H9 (cell line): ENCODE data around the gene OR52W1. TPM values are rescaled to one million over a fixed set of nuclear protein-coding genes. Genes with fewer than 3 reads are reported as not detected.

Experiments
- DNase-seq: peaks from one replicate; pipeline ENCODE4 v3.0.0-alpha.2; 2017
- H2AFZ ChIP-seq: one replicate; pipeline ENCODE4 v1.6.1; 2013; ENCODE audit warnings: mild to moderate bottlenecking, low read length, control low read depth, moderate library complexity
- H2AK5ac ChIP-seq: 2 replicates; pipeline ENCODE4 v1.6.1; 2013; ENCODE audit warnings: low read length, control low read depth, mixed read lengths; ENCODE audit not compliant: insufficient read length
- H2BK120ac ChIP-seq: one replicate; pipeline ENCODE4 v1.6.1; 2013; ENCODE audit warnings: low read depth, mild to moderate bottlenecking, low read length, control low read depth, inconsistent platforms; ENCODE audit not compliant: poor library complexity, severe bottlenecking
- H2BK12ac ChIP-seq: 2 replicates; pipeline ENCODE4 v1.6.1; 2013; ENCODE audit warnings: low read length, control low read depth, mixed read lengths, low read depth; ENCODE audit not compliant: insufficient read length
- H2BK15ac ChIP-seq: 2 replicates; pipeline ENCODE4 v1.6.1; 2013; ENCODE audit warnings: low read depth, low read length, control low read depth
- H2BK20ac ChIP-seq: one replicate; pipeline ENCODE4 v1.6.1; 2013; ENCODE audit warnings: low read depth, mild to moderate bottlenecking, low read length, control low read depth, inconsistent platforms; ENCODE audit not compliant: poor library complexity, severe bottlenecking
- H2BK5ac ChIP-seq: 2 replicates; pipeline ENCODE4 v1.6.1; 2013; ENCODE audit warnings: low read length, control low read depth, mixed read lengths; ENCODE audit not compliant: insufficient read length
- H3K14ac ChIP-seq: 2 replicates; pipeline ENCODE4 v1.6.1; 2013; ENCODE audit warnings: low read length, control low read depth; ENCODE audit not compliant: insufficient read depth
- H3K18ac ChIP-seq: 2 replicates; pipeline ENCODE4 v1.6.1; 2013; ENCODE audit warnings: low read depth, mild to moderate bottlenecking, mixed read lengths, low read length, control low read depth; ENCODE audit not compliant: insufficient read length
- H3K23ac ChIP-seq: 2 replicates; pipeline ENCODE4 v1.6.1; 2013; ENCODE audit warnings: low read length, control low read depth, mixed read lengths, low read depth; ENCODE audit not compliant: insufficient read length
- H3K23me2 ChIP-seq: 2 replicates; pipeline ENCODE4 v1.6.1; 2013; ENCODE audit warnings: low read depth, mild to moderate bottlenecking, mixed read lengths, low read length, control low read depth; ENCODE audit not compliant: insufficient read length, poor library complexity, severe bottlenecking
- H3K27ac ChIP-seq: 2 replicates; pipeline ENCODE4 v1.5.1; 2013; ENCODE audit warnings: low read length, control low read depth, mixed read lengths, low read depth; ENCODE audit not compliant: insufficient read length
- H3K27me3 ChIP-seq: 2 replicates; pipeline ENCODE4 v1.6.1; 2013; ENCODE audit warnings: low read length, control low read depth, inconsistent platforms; ENCODE audit not compliant: insufficient read depth
- H3K4ac ChIP-seq: 2 replicates; pipeline ENCODE4 v1.6.1; 2013; ENCODE audit warnings: low read depth, mild to moderate bottlenecking, control low read depth, inconsistent platforms, low read length, moderate library complexity
- H3K4me1 ChIP-seq: 2 replicates; pipeline ENCODE4 v1.6.1; 2013; ENCODE audit warnings: low read length, control low read depth, inconsistent platforms; ENCODE audit not compliant: insufficient read depth
- H3K4me2 ChIP-seq: 2 replicates; pipeline ENCODE4 v1.6.1; 2013; ENCODE audit warnings: low read length, control low read depth, mixed read lengths; ENCODE audit not compliant: insufficient read length, insufficient read depth
- H3K56ac ChIP-seq: 2 replicates; pipeline ENCODE4 v1.6.1; 2013; ENCODE audit warnings: low read depth, mild to moderate bottlenecking, mixed read lengths, low read length, control low read depth; ENCODE audit not compliant: insufficient read length
- H3K79me1 ChIP-seq: 2 replicates; pipeline ENCODE4 v1.6.1; 2013; ENCODE audit warnings: low read depth, mild to moderate bottlenecking, moderate library complexity, low read length, control low read depth, inconsistent platforms; ENCODE audit not compliant: insufficient read depth, poor library complexity, severe bottlenecking
- H3K79me2 ChIP-seq: 2 replicates; pipeline ENCODE4 v1.6.1; 2013; ENCODE audit warnings: low read length, control low read depth, inconsistent platforms; ENCODE audit not compliant: insufficient read depth
- H3K9ac ChIP-seq: 2 replicates; pipeline ENCODE4 v1.6.1; 2013; ENCODE audit warnings: low read length, control low read depth, mixed read lengths; ENCODE audit not compliant: insufficient read length; ENCODE audit errors: extremely low read depth
- H3K9me3 ChIP-seq: one replicate; pipeline ENCODE4 v1.6.1; 2013; ENCODE audit warnings: low read depth, low read length, inconsistent platforms; ENCODE audit not compliant: control insufficient read depth
- H3T11ph ChIP-seq: one replicate; pipeline ENCODE4 v1.6.1; 2013; ENCODE audit warnings: mild to moderate bottlenecking, low read length, control low read depth, inconsistent platforms
- H4K20me1 ChIP-seq: one replicate; pipeline ENCODE4 v1.6.1; 2013; ENCODE audit not compliant: control insufficient read depth, insufficient read length, insufficient read depth
- H4K5ac ChIP-seq: 2 replicates; pipeline ENCODE4 v1.6.1; 2013; ENCODE audit warnings: low read depth, mild to moderate bottlenecking, mixed read lengths, low read length, control low read depth; ENCODE audit not compliant: insufficient read length
- H4K8ac ChIP-seq: replicated peaks from 2 replicates; pipeline ENCODE4 v1.6.1; 2013; ENCODE audit warnings: low read length, control low read depth, mixed read lengths, low read depth; ENCODE audit not compliant: insufficient read length
- H4K91ac ChIP-seq: 2 replicates; pipeline ENCODE4 v1.6.1; 2013; ENCODE audit warnings: low read depth, mild to moderate bottlenecking, moderate library complexity, mixed read lengths, low read length, control low read depth; ENCODE audit not compliant: insufficient read length
- H3K27ac Mint-ChIP-seq, 3 experiments: 2 replicates in 2 of 3; 3 replicates in 1 of 3; pipeline ENCODE4 v1.8.0; 2020 to 2021; ENCODE audit warnings: mixed read lengths in 3 of 3, mild to moderate bottlenecking in 1 of 3, moderate library complexity in 1 of 3
- H3K27me3 Mint-ChIP-seq: 2 replicates; pipeline ENCODE4 v1.8.0; 2021; ENCODE audit warnings: low read depth, mild to moderate bottlenecking, moderate library complexity, mixed read lengths
- H3K36me3 Mint-ChIP-seq, 3 experiments: 2 replicates in 2 of 3; 3 replicates in 1 of 3; pipeline ENCODE4 v1.8.0; 2020 to 2021; ENCODE audit warnings: low read depth in 3 of 3, mixed read lengths in 3 of 3; ENCODE audit not compliant: insufficient read depth in 1 of 3
- H3K4me1 Mint-ChIP-seq, 2 experiments: 2 replicates each; pipeline ENCODE4 v1.8.0; 2020; ENCODE audit warnings: mixed read lengths in 2 of 2
- H3K4me3 Mint-ChIP-seq, 2 experiments: 2 replicates in 1 of 2; 3 replicates in 1 of 2; pipeline ENCODE4 v1.8.0; 2020 to 2021; ENCODE audit warnings: mild to moderate bottlenecking in 2 of 2, mixed read lengths in 2 of 2, moderate library complexity in 1 of 2
- H3K9me3 Mint-ChIP-seq, 2 experiments: 2 replicates in 1 of 2; 3 replicates in 1 of 2; pipeline ENCODE4 v1.8.0; 2020; ENCODE audit warnings: mild to moderate bottlenecking in 2 of 2, mixed read lengths in 2 of 2, moderate library complexity in 1 of 2
- total RNA-seq: library from RNA; stranded (reverse); gene quantifications from 2 replicates; pipeline ENCODE4 v1.2.1, GENCODE V29; 2021
- TF ChIP-seq, protein P1 (sequence below): fragments of 200-600 bp; sonication (generic); conservative IDR thresholded peaks from 3 replicates; pipeline ENCODE4 v1.8.0; 2021; ENCODE audit warnings: antibody characterized with exemption, mild to moderate bottlenecking

The OR52W1 gene
- total RNA-seq, 1 experiment from 2014 or later = not detected

DNA sequence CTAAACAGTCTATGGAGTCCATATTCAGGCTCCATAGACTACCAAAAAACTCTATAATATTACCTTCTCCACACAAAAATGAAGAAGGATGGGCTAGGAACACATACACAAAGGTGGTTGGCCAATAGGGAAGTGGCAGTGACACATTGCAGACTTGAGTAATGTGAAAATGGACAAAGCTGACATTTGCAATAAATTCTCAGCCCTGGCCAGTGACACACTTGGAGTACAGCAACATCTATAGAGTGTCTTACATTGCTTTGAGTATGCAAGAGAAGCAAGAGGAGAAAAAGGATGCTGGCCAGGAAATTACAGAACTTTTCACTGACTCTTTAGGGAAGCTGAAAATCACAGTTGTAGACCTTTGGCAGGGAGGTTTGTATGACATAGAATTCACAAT is 7.3 kb upstream of the OR52W1 start:
- Histone ChIP-seq H2BK12ac (no peak overlapping the region), H2BK120ac (no peak overlapping the region), H3K4me1 (no peaks in the 10 kb centered on the region), H2BK5ac (no peak overlapping the region), H4K20me1 (no peaks in the 10 kb centered on the region), H3K27me3 (no peaks in the 10 kb centered on the region), H4K91ac (no peak overlapping the region), H4K8ac (no peak overlapping the region), H2AK5ac (no peak overlapping the region), H3K18ac (no peak overlapping the region), H3K9ac (no peak overlapping the region), H3K14ac (no peak overlapping the region), H3K79me1 (no peaks in the 10 kb centered on the region), H2BK20ac (no peak overlapping the region), H3K27ac (no peak overlapping the region), H3T11ph (no peak overlapping the region), H3K4ac (no peak overlapping the region), H2AFZ (no peak overlapping the region), H3K23ac (no peak overlapping the region), H3K4me2 (no peak overlapping the region), H3K79me2 (no peaks in the 10 kb centered on the region), H3K9me3 (no peaks in the 10 kb centered on the region), H2BK15ac (no peak overlapping the region), H3K56ac (no peak overlapping the region), H3K23me2 (no peaks in the 10 kb centered on the region), H4K5ac (no peak overlapping the region)
- Mint-ChIP-seq H3K27me3 (no peaks in the 10 kb centered on the region), H3K4me1 (no peaks in the 10 kb centered on the region), H3K27ac (no peak overlapping the region), H3K36me3 (peaks cover 0 to 2% (median 0%) of the 10 kb centered on the region in 3 experiments; a peak in 2 of 7 replicates), H3K9me3 (peaks cover 0 to under 1% of the 10 kb centered on the region in 2 experiments; a peak in 2 of 5 replicates), H3K4me3 (no peak overlapping the region)
- DNase-seq = no peak
- TF ChIP-seq, protein P1, sequence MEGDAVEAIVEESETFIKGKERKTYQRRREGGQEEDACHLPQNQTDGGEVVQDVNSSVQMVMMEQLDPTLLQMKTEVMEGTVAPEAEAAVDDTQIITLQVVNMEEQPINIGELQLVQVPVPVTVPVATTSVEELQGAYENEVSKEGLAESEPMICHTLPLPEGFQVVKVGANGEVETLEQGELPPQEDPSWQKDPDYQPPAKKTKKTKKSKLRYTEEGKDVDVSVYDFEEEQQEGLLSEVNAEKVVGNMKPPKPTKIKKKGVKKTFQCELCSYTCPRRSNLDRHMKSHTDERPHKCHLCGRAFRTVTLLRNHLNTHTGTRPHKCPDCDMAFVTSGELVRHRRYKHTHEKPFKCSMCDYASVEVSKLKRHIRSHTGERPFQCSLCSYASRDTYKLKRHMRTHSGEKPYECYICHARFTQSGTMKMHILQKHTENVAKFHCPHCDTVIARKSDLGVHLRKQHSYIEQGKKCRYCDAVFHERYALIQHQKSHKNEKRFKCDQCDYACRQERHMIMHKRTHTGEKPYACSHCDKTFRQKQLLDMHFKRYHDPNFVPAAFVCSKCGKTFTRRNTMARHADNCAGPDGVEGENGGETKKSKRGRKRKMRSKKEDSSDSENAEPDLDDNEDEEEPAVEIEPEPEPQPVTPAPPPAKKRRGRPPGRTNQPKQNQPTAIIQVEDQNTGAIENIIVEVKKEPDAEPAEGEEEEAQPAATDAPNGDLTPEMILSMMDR = no peak
